HL-60/S4 (cell line): ENCODE measurements around the gene PPP2R1A.
"Not testable (repeated sequence)": the region's sequence is repeated elsewhere in the genome, so short reads cannot be mapped to it uniquely, and the experiment has no call there.

Experiments
- in situ Hi-C: fragments of 300-500 bp; cut with MboI; formaldehyde crosslinking; loops from 2 replicates; pipeline ENCODE4 v1.14.3; 2022; ENCODE audit warnings: low sequenced_read_pairs

PPP2R1A gene

DNA sequence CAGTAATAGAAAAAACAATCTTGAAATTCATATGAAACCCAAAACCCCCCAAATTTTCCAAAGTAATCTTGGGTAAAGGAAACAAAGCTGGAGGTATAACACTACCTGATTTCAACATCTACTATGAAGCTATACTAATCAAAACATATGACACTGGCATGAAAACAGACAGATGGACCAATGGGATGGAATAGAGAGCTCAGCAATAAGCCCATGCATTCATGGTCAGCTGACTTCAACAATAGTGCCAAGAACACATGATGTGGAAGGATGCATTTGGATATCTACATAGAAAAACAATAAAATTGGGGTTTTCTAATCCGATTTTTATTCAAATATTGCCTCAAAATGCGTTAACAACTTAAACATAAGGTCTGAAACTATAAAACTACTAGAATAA is 47.3 kb downstream of the PPP2R1A start:
- in situ Hi-C loops = no loop called here

DNA sequence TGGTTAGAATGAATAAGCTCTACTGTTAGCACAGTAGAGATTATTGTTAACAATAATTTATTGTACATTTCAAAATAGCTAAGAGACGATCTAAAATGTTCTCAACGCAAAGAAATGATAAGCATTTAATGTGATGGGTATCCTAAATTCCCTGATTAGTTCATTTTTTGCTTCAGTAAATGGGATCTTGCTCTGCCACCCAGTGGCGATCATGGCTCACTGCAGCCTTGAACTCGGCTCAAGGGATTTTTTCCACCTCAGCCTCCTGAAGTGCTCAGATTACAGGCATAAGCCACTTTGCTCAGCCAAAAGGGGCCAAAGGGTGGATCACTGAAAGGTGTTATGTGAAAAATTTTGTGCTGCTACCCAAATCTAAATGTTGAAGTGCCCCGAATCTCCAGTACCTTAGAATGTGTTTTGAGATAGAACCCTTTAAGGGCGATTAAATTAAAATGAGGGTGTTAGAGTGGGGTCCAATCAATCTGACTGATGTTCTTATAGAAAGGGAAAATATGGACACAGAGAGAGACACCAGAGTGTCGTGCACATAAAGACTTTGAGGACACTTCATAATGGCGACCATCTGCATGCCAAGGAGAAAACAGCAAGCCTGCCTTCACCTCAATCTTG is 48.0 kb downstream of the PPP2R1A start:
- in situ Hi-C loops = no loop called here

DNA sequence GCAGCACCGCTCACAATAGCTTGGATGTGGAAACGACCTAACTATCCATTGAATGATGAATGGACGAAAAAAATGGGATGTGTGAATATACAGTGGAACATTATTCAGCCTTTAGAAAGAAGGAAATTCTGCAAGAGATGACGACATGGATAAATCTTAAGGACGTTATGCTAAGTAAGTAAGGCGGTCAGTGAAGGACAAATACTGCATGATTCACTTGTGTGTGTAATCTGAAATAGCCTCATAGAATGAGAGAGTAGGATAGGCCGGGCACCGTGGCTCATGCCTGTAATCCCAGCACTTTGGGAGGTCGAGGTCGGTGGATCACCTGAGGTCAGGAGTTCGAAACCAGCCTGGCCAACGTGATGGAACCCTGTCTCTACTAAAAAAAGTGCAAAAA is 54.2 kb downstream of the PPP2R1A start:
- in situ Hi-C loops = no loop called here

DNA sequence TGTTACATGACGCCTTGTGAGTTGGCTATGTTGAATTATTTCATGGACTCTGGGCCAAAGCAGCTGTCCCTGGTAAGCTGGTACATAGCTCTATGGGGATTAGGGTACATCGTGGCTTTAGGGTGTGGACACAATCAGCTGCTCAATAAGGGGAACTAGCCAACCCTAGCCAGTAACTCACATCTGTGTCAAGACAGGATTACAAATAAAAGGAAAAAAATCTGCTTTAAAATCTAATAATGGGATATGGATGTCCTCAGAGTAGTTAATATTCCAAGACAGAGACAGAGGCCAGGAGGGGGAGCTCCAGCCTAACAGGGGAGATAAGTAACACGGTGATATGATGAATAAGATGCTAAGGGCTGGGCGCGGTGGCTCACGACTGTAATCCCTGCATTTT is 58.4 kb downstream of the PPP2R1A start:
- in situ Hi-C loops = no loop called here

DNA sequence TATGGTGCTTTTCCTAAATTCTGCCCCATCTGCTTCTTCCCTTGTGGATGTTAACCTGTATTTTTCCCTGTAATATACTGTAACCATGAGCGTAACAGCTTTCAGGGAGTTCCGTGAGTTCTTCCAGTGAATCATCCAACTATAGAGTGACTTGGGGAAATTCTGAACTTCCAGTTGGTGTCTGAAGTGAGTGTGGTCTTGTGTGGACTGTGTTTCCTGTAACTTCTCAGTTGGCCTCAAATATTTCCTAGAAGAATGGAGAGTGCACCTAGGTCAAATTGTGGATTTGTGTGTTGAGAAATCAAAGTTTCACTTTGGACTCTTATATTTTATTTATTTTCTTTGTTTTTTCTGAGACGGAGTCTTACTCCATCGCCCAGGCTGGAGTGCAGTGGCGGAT is 68.6 kb downstream of the PPP2R1A start:
- in situ Hi-C loops = no loop called here

DNA sequence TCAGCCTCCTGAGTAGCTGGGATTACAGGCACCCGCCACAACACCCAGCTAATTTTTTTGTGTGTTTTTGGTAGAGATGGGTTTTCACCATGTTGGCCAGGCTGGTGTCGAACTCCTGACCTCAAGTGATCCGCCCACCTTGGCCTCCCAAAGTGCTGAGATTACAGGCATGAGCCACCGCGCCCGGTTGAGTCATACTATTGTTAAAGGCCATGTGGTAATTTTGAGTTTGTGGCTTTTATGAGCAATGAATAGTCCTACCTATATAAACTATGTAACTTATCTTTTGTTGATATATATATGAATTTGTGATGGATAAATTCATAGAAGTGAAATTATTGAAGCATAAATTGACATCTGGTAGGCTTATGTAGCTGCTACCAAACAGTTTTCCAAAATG is 75.7 kb downstream of the PPP2R1A start:
- in situ Hi-C loops = not testable (repeated sequence)

DNA sequence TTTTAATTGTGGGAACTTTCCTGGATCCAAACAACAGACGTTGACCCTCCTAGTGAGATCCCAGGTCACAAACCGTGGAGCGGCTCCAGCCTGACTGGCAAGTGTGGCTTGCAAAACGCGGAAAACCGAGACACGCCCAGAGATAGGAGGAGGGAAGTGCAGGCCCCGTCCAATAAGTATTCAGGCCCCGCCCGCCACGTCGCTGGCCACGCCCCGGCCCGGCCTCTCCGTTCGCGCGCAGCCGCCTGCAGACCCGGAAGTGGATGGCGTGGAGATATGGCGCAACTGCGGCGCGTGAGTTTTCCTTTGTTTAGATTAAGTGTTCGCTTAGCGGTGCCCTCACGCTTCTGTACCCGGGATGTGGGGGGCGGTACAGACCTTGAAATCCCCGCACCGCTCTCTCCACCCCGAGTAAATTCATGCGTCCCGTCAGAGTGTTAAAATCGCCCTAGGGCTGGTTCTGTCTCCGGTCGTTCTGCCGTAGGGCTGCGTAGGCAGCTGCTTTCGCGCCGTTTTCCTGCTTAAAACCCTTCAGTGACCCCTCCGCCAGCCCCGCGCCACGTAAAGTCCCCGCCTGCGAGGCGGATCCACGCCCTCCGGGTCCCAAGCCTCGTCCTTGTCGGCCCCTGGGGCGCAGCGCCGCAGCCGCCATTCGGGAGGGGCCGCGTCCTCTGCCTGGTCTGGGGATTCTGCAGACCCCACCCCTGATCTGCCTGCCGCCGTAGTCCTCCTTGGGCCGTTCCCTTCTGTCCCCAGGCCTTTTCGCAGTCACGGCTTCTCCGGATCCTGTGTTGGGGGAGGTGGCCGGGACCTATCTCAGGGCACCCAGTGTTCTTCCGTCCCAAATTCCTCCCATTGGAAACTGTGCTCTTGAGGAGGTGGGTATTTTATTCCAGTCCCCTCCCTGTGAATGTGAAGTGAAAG is 79.7 kb downstream of the PPP2R1A start, which contains the start of gene ZNF766:
ZNF766 (plus strand) TSS at position 250 of the 924 bp plus-strand sequence; CDS start at position 277, 27 bp downstream.
- in situ Hi-C loops = no loop called here

DNA sequence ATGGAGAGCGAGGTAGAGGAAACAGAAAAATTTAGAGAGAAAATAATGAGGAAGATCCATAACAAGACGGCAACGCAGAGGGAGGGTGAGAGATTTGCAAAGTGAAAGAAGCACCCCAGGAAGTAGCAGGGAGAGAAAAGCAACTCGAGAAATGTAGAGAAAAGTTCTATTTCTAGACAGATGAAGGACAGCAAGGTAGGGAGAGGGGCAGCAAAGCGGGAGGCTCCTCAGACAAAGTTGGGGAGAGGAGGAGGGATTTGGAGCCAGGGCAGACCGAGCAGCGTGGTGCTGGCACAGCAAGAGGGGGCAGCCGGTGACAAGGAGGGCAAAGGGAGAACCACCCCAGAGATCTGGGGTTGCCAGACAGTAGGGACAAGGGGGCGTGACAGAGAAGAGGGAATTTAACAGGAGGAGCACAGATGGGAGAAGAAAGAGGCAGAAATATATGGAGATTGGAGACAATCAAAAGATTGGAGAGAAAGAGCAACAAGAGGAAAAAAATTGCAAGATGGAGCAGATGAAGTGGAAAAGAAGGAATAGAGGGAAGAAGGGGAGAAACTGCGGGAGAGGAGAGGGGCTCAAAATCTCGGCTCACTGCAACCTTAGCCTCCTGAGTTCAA is 80.5 kb downstream of the PPP2R1A start:
- in situ Hi-C loops = no loop called here

DNA sequence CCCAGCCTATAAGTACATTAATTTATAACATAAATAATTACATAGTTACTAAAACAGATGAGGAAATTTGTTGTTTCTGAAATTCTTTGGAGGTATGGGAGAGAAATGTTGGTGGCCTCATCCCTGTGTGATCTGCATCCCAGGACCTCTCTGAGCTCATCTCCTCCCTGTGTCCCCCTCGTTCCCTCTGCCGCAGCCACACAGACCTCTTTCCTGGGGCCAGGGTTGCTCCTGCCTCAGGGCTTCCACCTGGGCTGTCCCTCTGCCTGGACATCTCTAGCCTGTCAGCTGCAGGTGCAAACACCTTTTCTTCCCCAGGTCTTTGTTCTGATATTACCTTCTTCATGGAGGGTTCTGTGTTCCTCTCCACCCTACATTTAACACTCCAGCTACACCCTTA is 83.4 kb downstream of the PPP2R1A start:
- in situ Hi-C loops = no loop called here

DNA sequence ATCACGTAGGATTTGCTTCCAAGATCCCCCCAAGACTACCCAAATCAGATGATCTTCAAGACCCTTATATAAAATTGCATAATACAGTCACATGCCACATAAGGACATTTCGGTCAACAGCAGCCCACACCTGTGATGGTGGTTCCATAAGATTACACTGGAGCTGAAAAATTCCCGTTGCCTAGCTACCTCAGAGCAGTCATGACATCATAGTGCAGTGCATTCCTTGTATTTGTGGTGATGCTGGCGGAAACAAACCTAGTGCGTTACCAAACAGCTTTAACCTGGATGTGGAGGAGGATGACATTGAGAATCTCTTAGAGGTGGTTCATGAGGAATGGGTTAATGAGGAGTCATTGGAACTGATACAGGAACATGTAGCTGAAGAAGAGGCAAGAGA is 84.3 kb downstream of the PPP2R1A start:
- in situ Hi-C loops = no loop called here

DNA sequence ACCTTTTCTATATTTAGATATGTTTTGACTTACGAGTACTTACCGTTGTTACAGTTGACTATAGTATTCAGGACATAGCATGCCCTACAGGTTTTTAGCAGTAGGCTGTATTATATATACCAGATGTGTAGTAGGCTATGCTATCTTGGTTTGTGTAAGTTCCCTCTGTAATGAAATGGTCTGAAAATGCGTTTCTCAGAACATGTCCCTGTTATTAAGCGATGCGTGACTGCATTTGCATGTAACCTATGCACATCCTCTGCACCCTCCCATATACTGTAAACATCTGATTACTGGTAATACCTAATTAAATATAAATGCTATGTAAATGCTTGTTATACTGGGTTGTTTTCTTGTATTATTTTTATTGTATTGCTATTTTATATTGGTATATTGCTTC is 86.1 kb downstream of the PPP2R1A start:
- in situ Hi-C loops = no loop called here

DNA sequence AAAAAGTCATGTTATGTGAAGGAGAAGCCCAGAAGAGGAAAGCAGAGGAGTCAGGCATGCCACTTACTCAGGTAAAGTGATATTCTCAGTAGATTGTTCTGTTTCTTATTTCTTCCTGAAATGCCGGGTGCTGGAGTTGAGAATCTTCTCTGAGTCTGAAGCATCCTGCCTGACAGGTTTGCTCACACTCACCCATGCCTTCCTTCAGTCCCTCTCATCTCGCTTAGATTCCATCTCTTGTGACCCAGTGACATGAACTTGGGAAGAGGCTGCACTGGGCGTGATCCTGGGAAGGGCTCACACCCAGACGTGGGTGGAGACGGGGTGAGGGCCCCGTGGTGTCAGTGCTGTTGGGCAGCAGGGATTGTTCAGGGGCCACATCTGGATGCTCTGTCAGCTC is 87.6 kb downstream of the PPP2R1A start:
- in situ Hi-C loops = no loop called here
